Endothelial cell (in vitro differentiated cells): ENCODE measurements around the gene DCPS. TPM values are rescaled to one million over a fixed set of nuclear protein-coding genes. Genes with fewer than 3 reads are reported as not detected.

Experiments
- DNase-seq: peaks from one replicate; pipeline ENCODE4 v3.0.0; 2021; ENCODE audit warnings: low spot score
- H3K27ac Mint-ChIP-seq: one replicate; pipeline ENCODE4 v1.8.0; 2021; ENCODE audit warnings: mixed read lengths, inconsistent platforms; ENCODE audit not compliant: unreplicated experiment
- H3K27me3 Mint-ChIP-seq: one replicate; pipeline ENCODE4 v1.8.0; 2021; ENCODE audit warnings: mild to moderate bottlenecking, moderate library complexity, mixed read lengths, inconsistent platforms; ENCODE audit not compliant: unreplicated experiment
- H3K36me3 Mint-ChIP-seq: one replicate; pipeline ENCODE4 v1.8.0; 2021; ENCODE audit warnings: mild to moderate bottlenecking, low read depth, mixed read lengths, inconsistent platforms; ENCODE audit not compliant: unreplicated experiment
- H3K4me1 Mint-ChIP-seq: one replicate; pipeline ENCODE4 v1.8.0; 2021; ENCODE audit warnings: mild to moderate bottlenecking, mixed read lengths, inconsistent platforms; ENCODE audit not compliant: unreplicated experiment
- H3K4me3 Mint-ChIP-seq: one replicate; pipeline ENCODE4 v1.8.0; 2021; ENCODE audit warnings: mild to moderate bottlenecking, mixed read lengths, inconsistent platforms; ENCODE audit not compliant: unreplicated experiment
- H3K9me3 Mint-ChIP-seq: one replicate; pipeline ENCODE4 v1.8.0; 2021; ENCODE audit warnings: mixed read lengths, inconsistent platforms; ENCODE audit not compliant: unreplicated experiment
- total RNA-seq: library from RNA; stranded (reverse); fragmentation: NEBNext Ultra II Directional; extraction: Animal tissue kit (Norgen Biotek cat#: 25700); gene quantifications from one replicate; pipeline ENCODE4 v1.2.1, GENCODE V29; 2021; ENCODE audit not compliant: unreplicated experiment
- TF ChIP-seq, protein P1 (sequence below): fragments of 200-600 bp; sonication (generic); IDR thresholded peaks from one replicate; pipeline ENCODE4 v1.5.0; 2021; ENCODE audit warnings: antibody characterized with exemption; ENCODE audit not compliant: unreplicated experiment

The DCPS gene
- total RNA-seq, 1 donor from 2014 or later = 11.3 TPM

DNA sequence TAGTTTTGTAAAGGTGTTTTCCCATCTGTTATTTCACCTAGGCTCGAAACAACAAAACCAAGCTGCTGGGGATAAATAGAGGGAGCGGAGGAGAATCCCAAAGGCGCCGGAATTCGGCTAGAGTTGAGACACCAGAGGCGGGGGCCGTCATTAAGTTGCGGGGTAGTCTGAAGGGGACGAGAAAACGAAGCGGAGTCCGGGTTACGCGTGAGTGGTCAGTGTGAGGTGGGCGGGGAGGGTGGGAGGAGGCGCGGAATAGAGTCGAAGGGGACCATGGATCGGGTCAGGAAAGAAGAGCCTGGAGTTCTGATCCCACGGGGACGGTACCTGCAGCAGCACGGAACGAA lies 35.5 kb upstream of the DCPS start:
- peaks cover 11% of the 10 kb centered on the region for H3K27me3 Mint-ChIP-seq
- peak overlapping the region; percentile 97 for H3K4me3 Mint-ChIP-seq
- H3K9me3 Mint-ChIP-seq = no peaks in the 10 kb centered on the region
- peak overlapping the region; percentile 99 for H3K27ac Mint-ChIP-seq
- peaks cover 50% of the 10 kb centered on the region for H3K36me3 Mint-ChIP-seq
- TF ChIP-seq, protein P1, sequence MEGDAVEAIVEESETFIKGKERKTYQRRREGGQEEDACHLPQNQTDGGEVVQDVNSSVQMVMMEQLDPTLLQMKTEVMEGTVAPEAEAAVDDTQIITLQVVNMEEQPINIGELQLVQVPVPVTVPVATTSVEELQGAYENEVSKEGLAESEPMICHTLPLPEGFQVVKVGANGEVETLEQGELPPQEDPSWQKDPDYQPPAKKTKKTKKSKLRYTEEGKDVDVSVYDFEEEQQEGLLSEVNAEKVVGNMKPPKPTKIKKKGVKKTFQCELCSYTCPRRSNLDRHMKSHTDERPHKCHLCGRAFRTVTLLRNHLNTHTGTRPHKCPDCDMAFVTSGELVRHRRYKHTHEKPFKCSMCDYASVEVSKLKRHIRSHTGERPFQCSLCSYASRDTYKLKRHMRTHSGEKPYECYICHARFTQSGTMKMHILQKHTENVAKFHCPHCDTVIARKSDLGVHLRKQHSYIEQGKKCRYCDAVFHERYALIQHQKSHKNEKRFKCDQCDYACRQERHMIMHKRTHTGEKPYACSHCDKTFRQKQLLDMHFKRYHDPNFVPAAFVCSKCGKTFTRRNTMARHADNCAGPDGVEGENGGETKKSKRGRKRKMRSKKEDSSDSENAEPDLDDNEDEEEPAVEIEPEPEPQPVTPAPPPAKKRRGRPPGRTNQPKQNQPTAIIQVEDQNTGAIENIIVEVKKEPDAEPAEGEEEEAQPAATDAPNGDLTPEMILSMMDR = no peak
- peak; percentile 20 for DNase-seq
- H3K4me1 Mint-ChIP-seq = peaks cover 47% of the 10 kb centered on the region

DNA sequence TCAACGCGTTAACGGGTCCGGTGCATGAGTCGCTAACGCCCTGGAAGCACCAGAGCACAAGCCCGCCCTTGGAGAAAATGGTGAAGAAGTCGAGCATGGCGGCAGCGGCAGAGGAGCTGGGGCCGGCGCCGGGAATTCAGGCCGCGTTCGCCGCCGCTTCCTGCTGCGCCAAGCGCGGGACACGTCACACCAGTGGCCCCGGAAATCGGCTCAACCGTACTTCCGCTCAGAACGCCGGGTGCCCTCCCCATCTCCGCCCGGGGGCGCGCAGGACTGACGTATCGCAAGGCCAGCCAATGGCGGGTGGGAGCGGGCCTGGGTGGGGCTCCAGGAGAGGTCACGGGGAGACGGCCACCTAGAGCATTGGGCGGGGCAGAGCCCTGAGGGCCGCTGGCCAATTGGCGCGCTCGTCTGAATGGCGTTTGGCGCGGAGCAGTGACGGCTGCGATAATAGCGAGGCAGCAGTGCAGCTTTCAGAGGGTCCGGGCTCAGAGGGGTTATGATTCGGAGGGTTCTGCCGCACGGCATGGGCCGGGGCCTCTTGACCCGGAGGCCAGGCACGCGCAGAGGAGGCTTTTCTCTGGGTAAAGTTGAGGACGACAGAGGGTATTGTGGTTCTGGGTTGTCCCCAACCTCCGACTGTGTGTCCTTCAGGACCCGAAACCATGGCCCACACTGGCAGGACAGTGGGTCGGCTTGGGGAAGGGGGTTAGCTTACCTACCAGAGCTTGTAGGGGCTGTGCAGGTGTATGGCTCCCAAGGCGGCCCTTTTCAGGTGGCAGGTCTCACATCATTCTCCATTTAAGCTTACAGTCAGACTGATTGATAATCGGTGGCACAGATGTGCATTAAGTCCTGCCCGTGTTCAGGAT lies 34.9 kb upstream of the DCPS start, which contains the start of the genes FOXRED1 and SRPRA:
Gene FOXRED1, plus strand, starts transcription at position 447 of the 872 bp plus-strand sequence. Its CDS starts 53 bp downstream, at position 500.
Gene SRPRA, minus strand, starts transcription at position 188 of the 872 bp plus-strand sequence. Its CDS starts 91 bp downstream, at position 97.
- TF ChIP-seq, protein P1 = no peak
- Mint-ChIP-seq H3K27ac (peak within 1 kb of the TSS; percentile 99), H3K4me1 (peaks cover 41% of the 10 kb centered on the region), H3K9me3 (no peaks in the 10 kb centered on the region), H3K27me3 (peaks cover 8% of the 10 kb centered on the region), H3K4me3 (peak within 1 kb of the TSS; percentile 97), H3K36me3 (peaks cover 49% of the 10 kb centered on the region)
- peak; percentile 100 for DNase-seq

DNA sequence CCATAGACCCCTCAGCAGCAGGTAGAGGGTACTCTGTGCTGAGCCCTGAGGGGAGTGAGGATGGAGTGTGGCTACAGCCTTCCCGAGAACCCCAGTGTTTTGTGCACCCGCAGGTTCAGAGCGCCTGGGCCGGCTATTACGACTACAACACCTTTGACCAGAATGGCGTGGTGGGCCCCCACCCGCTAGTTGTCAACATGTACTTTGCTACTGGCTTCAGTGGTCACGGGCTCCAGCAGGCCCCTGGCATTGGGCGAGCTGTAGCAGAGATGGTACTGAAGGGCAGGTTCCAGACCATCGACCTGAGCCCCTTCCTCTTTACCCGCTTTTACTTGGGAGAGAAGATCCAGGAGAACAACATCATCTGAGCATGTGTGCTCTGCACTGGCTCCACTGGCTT lies 26.5 kb upstream of the DCPS start:
- TF ChIP-seq, protein P1 = no peak
- H3K36me3 Mint-ChIP-seq = peaks cover 52% of the 10 kb centered on the region
- H3K9me3 Mint-ChIP-seq = no peaks in the 10 kb centered on the region
- no peak overlapping the region for H3K4me3 Mint-ChIP-seq
- no peak overlapping the region for H3K27ac Mint-ChIP-seq
- H3K4me1 Mint-ChIP-seq = peaks cover 30% of the 10 kb centered on the region
- peaks cover 26% of the 10 kb centered on the region for H3K27me3 Mint-ChIP-seq
- DNase-seq = no peak

DNA sequence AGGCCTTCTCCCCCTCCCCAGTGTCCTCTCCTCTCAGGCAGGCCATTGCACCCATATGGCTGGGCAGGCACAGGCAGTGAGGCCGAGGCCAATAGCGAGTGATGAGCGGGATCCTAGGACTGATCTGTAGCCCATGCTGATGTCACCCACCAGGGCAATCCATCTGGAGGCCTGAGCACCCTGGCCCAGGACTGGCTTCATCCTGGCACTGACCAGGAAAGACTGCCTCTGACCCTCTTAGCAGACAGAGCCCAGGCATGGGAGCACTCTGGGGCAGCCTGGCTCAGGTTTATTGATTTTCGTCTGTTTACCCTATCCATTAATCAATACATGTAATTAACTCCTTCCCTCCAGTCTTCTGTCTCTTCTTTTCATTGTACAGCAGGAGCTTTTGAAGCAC lies 26.1 kb upstream of the DCPS start:
- Mint-ChIP-seq H3K4me3 (peak overlapping the region; percentile 37), H3K36me3 (peaks cover 49% of the 10 kb centered on the region), H3K9me3 (no peaks in the 10 kb centered on the region), H3K4me1 (peaks cover 33% of the 10 kb centered on the region), H3K27me3 (peaks cover 24% of the 10 kb centered on the region), H3K27ac (peak overlapping the region; percentile 36)
- no peak for DNase-seq
- TF ChIP-seq, protein P1 = no peak

DNA sequence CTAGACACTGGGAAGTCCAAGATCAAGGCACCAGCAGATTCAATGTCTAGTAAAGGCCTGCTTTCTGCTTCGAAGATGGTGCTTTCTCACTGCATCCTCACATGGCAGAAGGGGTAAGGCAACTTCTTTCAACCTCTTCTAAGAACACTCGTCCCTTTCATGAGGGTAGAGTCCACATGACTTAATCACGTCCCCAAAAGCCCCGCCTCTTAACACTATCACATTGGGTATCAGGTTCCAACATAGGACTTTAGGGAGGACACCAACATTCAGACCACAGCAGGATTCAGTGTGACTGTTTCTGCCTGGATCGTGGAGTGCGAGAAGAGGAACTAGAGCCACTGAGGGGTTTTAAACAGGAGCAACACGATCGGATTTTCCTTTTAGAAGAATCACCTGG lies 24.7 kb upstream of the DCPS start:
- Mint-ChIP-seq H3K36me3 (peaks cover 46% of the 10 kb centered on the region), H3K27ac (no peak overlapping the region), H3K9me3 (no peaks in the 10 kb centered on the region), H3K27me3 (peaks cover 30% of the 10 kb centered on the region), H3K4me3 (peak overlapping the region; percentile 78), H3K4me1 (peaks cover 38% of the 10 kb centered on the region)
- no peak for DNase-seq
- TF ChIP-seq, protein P1 = no peak
